ENCODE results near the gene FRA10AC1.

The FRA10AC1 gene

DNA sequence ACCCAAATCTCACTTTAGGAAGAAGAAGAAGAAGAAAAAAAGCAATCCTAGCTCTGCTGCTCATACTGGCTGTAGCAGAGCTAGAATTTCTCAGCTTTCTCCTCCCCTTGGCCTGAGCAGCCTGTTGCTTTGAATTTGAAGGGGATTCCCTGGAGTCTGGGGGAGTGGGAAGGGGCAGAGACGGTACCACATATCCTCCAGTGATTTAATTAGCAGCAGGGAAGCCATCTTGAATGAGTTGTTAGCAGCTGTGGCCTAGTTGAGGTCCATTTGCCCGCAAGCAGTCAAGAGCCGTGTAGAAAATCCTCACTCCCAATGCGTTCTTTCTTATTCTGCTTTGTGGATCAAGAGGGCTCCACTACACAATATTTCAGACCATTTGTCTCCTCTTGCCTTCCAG, 73.5 kb downstream of the FRA10AC1 start:
- DNase-seq = no peak

DNA sequence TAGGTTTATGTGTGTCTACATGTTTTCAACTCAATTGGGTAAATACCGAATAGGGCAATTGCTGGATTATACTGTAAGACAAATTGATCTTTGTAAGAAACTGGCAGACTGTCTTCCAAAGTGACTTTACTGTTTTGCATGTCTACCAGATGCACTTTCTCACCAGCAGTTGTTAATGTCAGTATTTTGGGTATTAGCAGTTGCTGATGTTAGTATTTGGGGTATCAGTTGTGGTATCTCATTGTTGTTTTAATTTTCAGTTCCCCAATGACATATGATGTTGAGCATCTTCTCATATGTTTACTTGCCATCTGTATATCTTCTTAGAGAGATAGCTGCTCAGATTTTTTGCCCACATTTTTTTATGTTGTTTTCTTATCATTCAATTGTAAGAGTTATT, 79.5 kb downstream of the FRA10AC1 start:
- DNase-seq = no peak

DNA sequence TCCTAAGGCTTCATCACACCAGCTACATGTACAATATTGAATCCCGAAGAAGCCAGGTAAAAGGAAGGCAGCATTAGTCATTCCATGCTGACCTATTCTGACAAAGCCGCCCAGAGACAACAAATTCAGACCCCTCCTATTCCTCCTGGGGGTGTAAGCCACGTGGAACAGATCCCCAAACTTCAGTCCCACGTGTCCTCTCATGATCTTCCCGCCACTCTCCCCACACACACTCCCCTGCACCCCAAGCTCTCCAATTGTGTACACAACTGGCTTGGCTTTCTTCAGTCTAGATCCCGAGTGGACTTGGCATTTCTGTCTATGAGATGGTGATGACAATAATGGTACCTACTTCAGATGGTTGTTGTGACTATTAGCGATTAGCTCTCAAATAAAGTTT, 81.5 kb downstream of the FRA10AC1 start:
- no peak for DNase-seq
